Activated CD8-positive, alpha-beta T cell treated with anti-CD3 and anti-CD28 coated beads, Interleukin-2, amount 10 ng/mL, durations not matched to agents 7 days and 5 days (primary cell): Measurements from ENCODE around the gene NELL1. TPM values are rescaled to one million over a fixed set of nuclear protein-coding genes. Genes with fewer than 3 reads are reported as not detected.

Experiments
- total RNA-seq, 2 experiments: library from RNA; stranded (reverse); gene quantifications; one replicate each; pipeline ENCODE4 v1.2.3, GENCODE V29; 2021

The NELL1 gene
- total RNA-seq, 2 experiments from 2014 or later, result not detected

Other genes starting within 250 kb of the NELL1 start
- not detected for gene SLC6A5, start 70.0 kb upstream of the NELL1 start, total RNA-seq